HG02759 (cell line): Measurements from ENCODE around the gene VHLL.
A peak's percentile ranks its signal among the peaks of the same experiment; 100 is the strongest.

Experiments used
- ATAC-seq: cut with Tn5 transposase; IDR thresholded peaks from one replicate; pipeline ENCODE4 v1.9.1; 2021; ENCODE audit warnings: mild to moderate bottlenecking, moderate library complexity; ENCODE audit not compliant: unreplicated experiment

The VHLL gene

GRCh38 chr1:156291226-156292061 lies 7.7 kb downstream of the VHLL start:
- ATAC-seq = peak; percentile 68

GRCh38 chr1:156289857-156290256 lies 9.2 kb downstream of the VHLL start:
- ATAC-seq = no peak

- ATAC-seq = no peak
Measured at GRCh38 chr1:156286061-156286460, 13.0 kb downstream of the VHLL start.

GRCh38 chr1:156285437-156285836 lies 13.7 kb downstream of the VHLL start:
- no peak for ATAC-seq

- ATAC-seq = no peak
Measured at GRCh38 chr1:156284757-156285156, 14.3 kb downstream of the VHLL start.

- ATAC-seq = no peak
Measured at GRCh38 chr1:156284112-156284511, 15.0 kb downstream of the VHLL start, which contains the start of gene TMEM79. TMEM79 (plus strand) TSS chr1:156284325; CDS start chr1:156285227, 902 bp downstream.

- no peak for ATAC-seq
Measured at GRCh38 chr1:156283521-156283920, 15.6 kb downstream of the VHLL start.

- ATAC-seq = peak; percentile 84
Measured at GRCh38 chr1:156282479-156283222, 16.5 kb downstream of the VHLL start, which contains the start of gene SMG5. SMG5 (minus strand) TSS chr1:156282825; CDS start chr1:156282680, 145 bp downstream.

GRCh38 chr1:156281693-156282478 lies 17.2 kb downstream of the VHLL start:
- ATAC-seq = peak; percentile 5

GRCh38 chr1:156281281-156281680 lies 17.8 kb downstream of the VHLL start:
- peak; percentile 35 for ATAC-seq

GRCh38 chr1:156279837-156280236 lies 19.3 kb downstream of the VHLL start:
- ATAC-seq = no peak

GRCh38 chr1:156276966-156277381 lies 22.1 kb downstream of the VHLL start:
- ATAC-seq = no peak

GRCh38 chr1:156276532-156276931 lies 22.6 kb downstream of the VHLL start:
- no peak for ATAC-seq

GRCh38 chr1:156270314-156270713 lies 28.8 kb downstream of the VHLL start:
- ATAC-seq = no peak

- no peak for ATAC-seq
Measured at GRCh38 chr1:156268336-156268735, 30.8 kb downstream of the VHLL start.

- no peak for ATAC-seq
Measured at GRCh38 chr1:156266051-156266450, 33.1 kb downstream of the VHLL start.

GRCh38 chr1:156263288-156263655 lies 35.8 kb downstream of the VHLL start:
- no peak for ATAC-seq

GRCh38 chr1:156262461-156263287 lies 36.4 kb downstream of the VHLL start:
- ATAC-seq = no peak

- ATAC-seq = no peak
Measured at GRCh38 chr1:156260896-156261295, 38.2 kb downstream of the VHLL start.

GRCh38 chr1:156259805-156260204 lies 39.3 kb downstream of the VHLL start:
- no peak for ATAC-seq
